ENCODE data around the gene NUP205.
"Not testable (repeated sequence)": the region's sequence is repeated elsewhere in the genome, so short reads cannot be mapped to it uniquely, and the experiment has no call there.

- not testable (repeated sequence) for TF ChIP-seq ZNF513 (tag by site-specific recombination; IDR thresholded peaks at IDR 0.05); KLF8 (tag by site-specific recombination; IDR thresholded peaks at IDR 0.05); ZBTB20 (tag by site-specific recombination; IDR thresholded peaks at IDR 0.05); ZNF585B (tag by site-specific recombination; IDR thresholded peaks at IDR 0.05); HOXA7 (CRISPR knock-in tag; IDR thresholded peaks at IDR 0.05; ENCODE audit: borderline replicate concordance); CTCF (tag by site-specific recombination; IDR thresholded peaks at IDR 0.05); ZNF394 (tag by site-specific recombination; IDR thresholded peaks at IDR 0.05; ENCODE audit: borderline replicate concordance)
These were observed 134.9 kb downstream of the NUP205 start for GRCh38 chr7:135692606-135693005.

Data from HEK293 (cell line).